ENCODE results near the gene AMPD1.

The AMPD1 gene

DNA sequence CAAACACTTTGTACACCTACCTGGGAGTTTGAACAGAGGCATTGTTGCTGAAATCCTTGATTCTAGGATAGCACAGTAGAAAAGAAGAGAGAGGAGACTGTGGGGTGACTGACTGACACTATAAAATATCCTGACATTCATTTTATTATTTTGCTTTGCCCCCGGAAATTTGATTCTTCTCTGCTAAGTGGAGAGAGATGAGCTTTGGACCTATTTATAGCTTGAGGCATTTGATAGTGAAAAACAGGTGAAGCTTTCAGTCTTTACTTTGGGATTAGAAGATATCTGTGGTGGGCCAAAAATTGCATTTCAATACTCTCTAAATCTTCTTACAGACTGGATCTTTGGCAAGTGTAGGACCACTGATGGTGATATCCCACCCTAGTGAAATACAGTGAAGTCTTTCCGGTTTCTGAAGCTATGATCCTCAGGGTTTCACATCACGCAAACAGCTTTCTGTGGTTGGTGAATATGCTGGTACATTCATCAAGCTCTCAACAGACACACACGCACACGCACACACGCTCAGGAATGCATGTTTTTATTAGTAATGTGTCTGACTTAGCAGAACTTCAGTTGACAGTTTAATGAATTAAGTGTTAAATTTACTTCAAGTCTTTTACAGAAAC, at the start of gene AMPD1:
Gene AMPD1, minus strand, starts transcription at position 117 of the 629 bp plus-strand sequence. Its CDS starts 75 bp downstream, at position 42.
- DNase-seq (ENCODE audit: low spot score) (no peak), FAIRE-seq (no peak)

GRCh38 chr1:114741963-114742746, 46.8 kb upstream of the AMPD1 start:
- DNase-seq (ENCODE audit: low spot score) = no peak
- FAIRE-seq = no peak

DNA sequence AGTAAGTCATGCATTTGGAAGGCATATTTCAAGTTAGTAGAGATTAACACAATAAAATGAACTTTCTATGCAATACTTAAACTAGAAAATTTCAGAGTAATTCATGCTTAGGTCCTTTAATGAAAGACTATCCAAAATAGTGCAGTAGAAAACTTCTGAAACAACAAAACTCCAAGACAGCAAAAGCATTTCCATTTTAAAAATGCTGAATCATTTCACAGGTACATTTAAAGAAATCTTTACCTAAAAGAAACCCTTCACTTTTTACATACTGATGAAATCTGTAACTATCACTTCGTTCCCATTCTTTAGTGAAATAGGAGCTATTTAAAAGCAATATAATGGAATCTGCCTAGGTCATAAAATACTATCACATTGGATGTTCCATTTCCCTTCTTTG, 45.0 kb upstream of the AMPD1 start:
- FAIRE-seq (no peak), DNase-seq (ENCODE audit: low spot score) (no peak)

DNA sequence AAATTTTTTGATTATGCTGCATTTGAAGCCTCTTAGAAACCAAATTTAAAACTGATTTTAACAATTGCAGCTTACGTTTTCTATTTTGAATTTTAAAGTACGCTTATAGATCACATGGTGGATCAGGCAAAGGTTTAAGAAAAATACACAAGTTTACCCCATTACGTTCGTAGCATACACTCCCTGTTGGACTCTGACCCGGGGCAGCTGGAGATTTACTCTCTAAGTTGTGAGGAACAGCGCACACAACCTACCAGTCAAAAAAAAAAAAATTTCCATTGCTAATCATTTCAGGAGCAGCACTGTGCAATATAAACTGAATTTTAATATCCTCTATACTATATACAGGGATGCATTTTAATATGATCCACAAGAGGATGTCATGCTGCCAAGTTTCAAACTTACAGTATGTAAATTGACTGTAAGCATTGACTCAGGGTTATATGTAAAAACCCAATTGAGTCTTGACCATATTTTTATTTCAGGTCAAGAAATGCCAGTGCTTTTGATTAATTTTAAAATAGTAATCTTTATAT, 42.0 kb upstream of the AMPD1 start:
- no peak for FAIRE-seq
- DNase-seq (ENCODE audit: low spot score) = no peak

DNA sequence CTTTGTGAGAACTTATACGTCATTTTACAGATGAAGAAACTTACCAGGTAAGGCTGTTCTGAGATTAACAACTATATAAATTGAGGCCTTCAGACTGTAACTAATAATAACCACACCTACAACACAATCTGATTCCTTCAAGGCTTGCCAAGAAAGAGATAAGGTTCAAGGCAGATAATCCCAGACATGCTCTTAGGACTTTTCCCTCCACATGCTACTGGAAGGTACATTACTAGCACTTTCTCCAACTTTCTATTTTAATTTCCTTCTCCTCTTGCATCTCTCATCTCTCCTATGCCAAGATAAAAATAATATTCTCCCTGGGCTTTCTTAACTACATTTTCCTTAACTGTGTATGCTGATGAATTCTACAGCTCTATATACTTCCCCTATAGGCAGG, 40.1 kb upstream of the AMPD1 start:
- DNase-seq (ENCODE audit: low spot score) (no peak), FAIRE-seq (no peak)

- no peak for DNase-seq (ENCODE audit: low spot score)
- FAIRE-seq = no peak
These were observed 34.4 kb upstream of the AMPD1 start for GRCh38 chr1:114729782-114730181.

DNA sequence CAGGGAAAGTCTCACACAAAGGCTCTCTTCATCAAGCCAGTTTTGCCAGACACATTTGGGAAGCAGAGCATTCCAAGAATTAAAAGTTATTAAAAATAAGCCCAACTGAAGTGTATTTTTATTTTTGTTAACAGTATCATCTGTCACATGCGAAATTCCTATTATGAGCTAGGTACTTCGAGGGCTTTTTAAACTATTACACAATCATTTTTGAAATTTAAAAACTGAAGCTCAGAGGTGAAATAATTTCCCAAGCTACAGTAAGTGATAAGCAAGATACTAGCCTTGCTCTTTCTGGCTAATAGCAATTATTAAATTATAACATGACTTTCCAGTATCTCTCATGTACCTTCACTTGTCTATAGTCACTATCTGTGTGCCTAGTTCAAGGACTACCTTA, 33.2 kb upstream of the AMPD1 start:
- DNase-seq (ENCODE audit: low spot score) = no peak
- FAIRE-seq = no peak

DNA sequence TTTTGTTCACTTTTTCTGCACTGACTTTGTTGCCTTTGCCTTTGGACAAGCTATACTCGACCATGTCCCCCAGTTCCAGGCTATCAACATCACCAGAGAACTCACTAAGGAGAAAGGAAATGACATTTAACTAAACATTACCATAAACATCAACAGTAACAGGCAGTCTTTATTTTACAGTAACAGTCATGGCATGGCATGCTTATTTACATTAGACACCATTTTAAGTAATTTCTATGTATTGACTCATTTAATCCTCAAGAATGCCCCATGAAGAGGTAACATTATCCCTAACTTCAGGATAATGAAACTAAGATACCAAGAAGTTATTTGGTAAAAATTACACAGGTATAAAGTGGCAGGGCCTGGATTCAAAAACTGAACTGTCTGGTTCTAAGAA, 29.9 kb upstream of the AMPD1 start:
- FAIRE-seq (no peak), DNase-seq (ENCODE audit: low spot score) (no peak)

- DNase-seq (ENCODE audit: low spot score) = no peak
- no peak for FAIRE-seq
These were observed 28.6 kb upstream of the AMPD1 start for GRCh38 chr1:114723915-114724314.

GRCh38 chr1:114723457-114723856, 28.1 kb upstream of the AMPD1 start:
- DNase-seq (ENCODE audit: low spot score) (no peak), FAIRE-seq (no peak)

DNA sequence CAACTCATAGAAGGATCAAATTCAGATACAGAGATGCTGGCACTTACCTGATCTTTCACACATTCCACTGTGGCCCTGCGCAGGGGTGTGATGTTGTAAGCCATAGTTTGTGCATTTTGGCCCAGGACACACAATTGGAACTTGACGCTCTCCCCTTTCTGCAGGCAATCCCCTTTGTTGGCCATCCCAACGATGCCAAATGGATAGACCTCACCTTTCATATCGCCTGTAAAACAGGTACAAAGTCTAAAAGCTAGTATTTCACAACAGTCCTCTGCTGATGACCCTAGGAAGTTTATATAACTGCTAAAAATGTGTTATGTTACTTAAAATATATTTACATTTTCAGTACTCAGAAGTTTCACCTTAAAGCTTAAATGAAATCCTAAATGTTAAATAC, 25.1 kb upstream of the AMPD1 start:
- no peak for DNase-seq (ENCODE audit: low spot score)
- no peak for FAIRE-seq

DNA sequence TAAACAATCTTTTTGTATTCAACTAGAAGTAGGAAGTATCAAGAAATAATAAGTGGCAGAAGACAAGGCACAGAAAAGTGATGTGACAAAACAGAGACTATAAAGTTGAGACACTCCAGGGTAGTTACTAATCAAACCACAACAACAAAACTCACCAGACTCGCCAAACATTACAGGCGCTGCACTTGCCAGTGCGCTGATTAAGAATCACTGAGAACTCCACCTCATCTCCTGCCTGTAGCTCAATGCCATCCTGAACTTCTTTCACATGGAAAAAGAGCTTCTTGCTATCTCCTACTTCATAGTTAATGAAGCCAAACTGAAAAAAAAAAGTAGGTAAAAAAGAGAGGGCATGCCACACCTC, 24.1 kb upstream of the AMPD1 start:
- DNase-seq (ENCODE audit: low spot score) = no peak
- FAIRE-seq = no peak

- DNase-seq (ENCODE audit: low spot score) (no peak), FAIRE-seq (no peak)
These were observed 23.5 kb upstream of the AMPD1 start for GRCh38 chr1:114718661-114719423.

- peak; percentile 97 for DNase-seq (ENCODE audit: low spot score)
- FAIRE-seq = no peak
These were observed 21.2 kb upstream of the AMPD1 start, which contains the start of gene NRAS for GRCh38 chr1:114716304-114717170. NRAS (minus strand) TSS chr1:114716771; CDS start chr1:114716160, 611 bp downstream.

- DNase-seq (ENCODE audit: low spot score) (no peak), FAIRE-seq (no peak)
These were observed 20.6 kb upstream of the AMPD1 start for GRCh38 chr1:114715952-114716303.

DNA sequence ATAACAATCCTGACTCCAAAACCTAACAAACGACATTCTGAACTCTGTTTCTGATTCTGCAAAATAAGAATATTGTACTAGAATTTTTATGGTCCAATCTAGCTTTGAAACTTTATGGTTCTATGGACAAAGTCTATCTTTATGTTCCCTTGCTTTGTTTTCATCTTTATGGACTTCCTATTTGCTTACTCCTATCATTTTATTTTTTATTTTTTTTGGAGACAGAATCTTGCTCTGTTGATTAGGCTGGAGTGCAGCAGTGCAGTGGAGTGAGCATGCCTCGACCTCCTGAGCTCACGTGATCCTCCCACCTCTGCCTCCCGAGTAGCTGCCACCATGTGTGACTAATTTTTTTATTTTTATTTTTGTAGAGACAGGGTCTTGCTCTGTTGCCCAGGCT, 17.6 kb upstream of the AMPD1 start:
- DNase-seq (ENCODE audit: low spot score) = no peak
- FAIRE-seq = no peak

DNA sequence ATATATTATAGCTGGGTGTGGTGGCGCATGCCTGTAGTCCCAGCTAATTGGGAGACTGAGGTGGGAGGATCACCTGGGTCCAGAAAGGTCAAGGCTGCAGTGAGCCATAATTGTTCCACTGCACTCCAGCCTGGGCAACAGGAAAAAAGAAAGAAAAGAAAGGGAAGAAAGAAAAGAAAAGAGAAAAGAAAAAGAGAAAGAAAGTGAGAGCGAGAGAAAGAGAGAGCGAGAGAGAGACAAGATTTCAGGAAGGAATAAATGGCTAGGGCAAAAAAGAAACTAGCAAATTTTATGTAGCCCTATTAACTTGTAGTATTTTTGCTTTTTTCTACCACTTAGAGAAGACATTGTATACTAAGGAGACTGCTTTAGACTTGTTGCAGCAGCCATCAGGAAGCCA, 15.0 kb upstream of the AMPD1 start:
- DNase-seq (ENCODE audit: low spot score) = no peak

GRCh38 chr1:114707604-114708003, 12.3 kb upstream of the AMPD1 start:
- FAIRE-seq = no peak
- no peak for DNase-seq (ENCODE audit: low spot score)

More for the DNA sequence above, 15.0 kb upstream of the AMPD1 start:
- no peak for FAIRE-seq

GRCh38 chr1:114703242-114703641, 7.9 kb upstream of the AMPD1 start:
- DNase-seq (ENCODE audit: low spot score) = no peak
- no peak for FAIRE-seq

DNA sequence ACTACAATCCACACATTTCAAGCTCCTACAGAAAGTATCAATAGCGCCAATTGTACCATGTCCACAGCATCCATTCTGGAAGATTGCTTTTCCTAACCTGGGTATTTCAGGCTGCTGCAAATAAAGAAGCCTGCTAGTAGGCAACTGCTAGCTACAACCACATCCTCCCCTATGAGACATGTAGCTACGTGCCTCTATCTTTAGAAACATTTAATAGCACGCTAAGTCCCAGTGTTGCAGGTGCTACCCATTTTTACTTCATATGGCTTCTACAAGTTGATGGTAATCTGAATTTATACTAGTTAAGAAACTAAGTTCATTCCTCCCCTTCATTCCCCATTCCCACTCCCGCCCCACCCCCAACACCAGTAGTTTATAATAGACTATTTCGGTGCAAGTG, 7.4 kb upstream of the AMPD1 start:
- no peak for FAIRE-seq

GRCh38 chr1:114701931-114702330, 6.6 kb upstream of the AMPD1 start:
- DNase-seq (ENCODE audit: low spot score) (no peak), FAIRE-seq (no peak)

More for the DNA sequence above, 7.4 kb upstream of the AMPD1 start:
- no peak for DNase-seq (ENCODE audit: low spot score)
